DND-41 (cell line): ENCODE data around the gene CHST10.

Source experiments
- ATAC-seq: fragments of 200-7000 bp; cut with Tn5 transposase; 3 replicates; pipeline ENCODE4 v1.9.1; 2021; ENCODE audit warnings: low read depth; ENCODE audit not compliant: insufficient read depth
- DNase-seq: peaks from one replicate; pipeline ENCODE4 v3.0.0-alpha.2; 2020
- H2AFZ ChIP-seq: 2 replicates; pipeline ENCODE4 v1.6.0; 2012; ENCODE audit warnings: low read depth, low read length
- H3K27ac ChIP-seq: 2 replicates; pipeline ENCODE4 v1.5.1; 2012; ENCODE audit warnings: low read length, inconsistent platforms
- H3K27me3 ChIP-seq: fragments of 200-600 bp; sonication (generic); 2 replicates; pipeline ENCODE4 v1.6.0; 2012; ENCODE audit warnings: low read length, mild to moderate bottlenecking, inconsistent platforms; ENCODE audit not compliant: insufficient read depth, poor library complexity
- H3K36me3 ChIP-seq: 2 replicates; pipeline ENCODE4 v1.5.1; 2012; ENCODE audit warnings: low read length, inconsistent platforms; ENCODE audit not compliant: insufficient read depth
- H3K4me1 ChIP-seq: 2 replicates; pipeline ENCODE4 v1.5.1; 2012; ENCODE audit warnings: mild to moderate bottlenecking, low read length; ENCODE audit not compliant: insufficient read depth
- H3K4me2 ChIP-seq: 2 replicates; pipeline ENCODE4 v1.6.0; 2012; ENCODE audit warnings: mild to moderate bottlenecking, moderate library complexity, low read length, inconsistent platforms; ENCODE audit not compliant: insufficient read depth
- H3K4me3 ChIP-seq, 2 experiments: fragments of 200-600 bp in 1 of 2; shearing (Covaris generic) in 1 of 2; 2 replicates each; pipeline ENCODE4 v1.5.1; 2012 to 2016; ENCODE audit warnings: inconsistent platforms in 2 of 2, low read length in 2 of 2, mild to moderate bottlenecking in 2 of 2, low read depth in 1 of 2, moderate library complexity in 1 of 2
- H3K79me2 ChIP-seq: 2 replicates; pipeline ENCODE4 v1.6.0; 2012; ENCODE audit warnings: low read length, inconsistent platforms; ENCODE audit not compliant: insufficient read depth
- H3K9ac ChIP-seq: 2 replicates; pipeline ENCODE4 v1.6.0; 2012; ENCODE audit warnings: low read depth, mild to moderate bottlenecking, inconsistent platforms, low read length, moderate library complexity
- H3K9me3 ChIP-seq: 2 replicates; pipeline ENCODE4 v1.5.1; 2012; ENCODE audit warnings: low read length, moderate library complexity, mild to moderate bottlenecking, inconsistent platforms; ENCODE audit not compliant: insufficient read depth, severe bottlenecking
- H4K20me1 ChIP-seq: 2 replicates; pipeline ENCODE4 v1.6.0; 2012; ENCODE audit warnings: low read length; ENCODE audit not compliant: insufficient read depth
- EZH2 ChIP-seq: IDR thresholded peaks from 3 replicates; pipeline ENCODE4 v1.6.1; 2012; ENCODE audit warnings: borderline replicate concordance, low read depth, mild to moderate bottlenecking, moderate library complexity, low read length, inconsistent platforms; ENCODE audit not compliant: severe bottlenecking
- TF ChIP-seq, protein P1 (sequence below): IDR thresholded peaks from 2 replicates; pipeline ENCODE4 v1.5.1; 2012; ENCODE audit warnings: borderline replicate concordance, low read length, moderate library complexity, mild to moderate bottlenecking; ENCODE audit not compliant: poor library complexity, severe bottlenecking; ENCODE audit errors: extremely low read depth

Gene CHST10

DNA sequence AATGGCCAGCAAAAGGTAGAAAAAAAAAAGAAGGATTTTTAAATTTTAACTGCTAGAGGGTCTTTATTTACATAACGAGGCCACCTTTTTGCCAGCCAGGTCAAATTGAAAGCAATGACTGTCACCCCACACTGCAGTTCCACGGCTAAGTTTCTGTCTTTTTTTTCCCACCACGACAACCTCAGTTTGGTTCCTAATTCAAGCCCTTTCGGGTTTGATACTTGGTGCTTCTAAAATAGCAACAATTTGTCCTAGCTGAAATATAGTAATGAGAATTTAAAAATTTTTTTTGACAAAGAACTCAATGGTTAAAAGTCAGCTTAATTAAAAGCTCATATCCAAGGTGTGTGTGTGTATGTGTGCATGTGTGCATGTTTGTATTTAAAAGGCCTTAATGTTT lies 36.4 kb upstream of the CHST10 start:
- no peak overlapping the region for H3K4me3 ChIP-seq
- no peaks in the 10 kb centered on the region for H3K4me1 ChIP-seq
- no peaks in the 10 kb centered on the region for H4K20me1 ChIP-seq
- TF ChIP-seq, protein P1, sequence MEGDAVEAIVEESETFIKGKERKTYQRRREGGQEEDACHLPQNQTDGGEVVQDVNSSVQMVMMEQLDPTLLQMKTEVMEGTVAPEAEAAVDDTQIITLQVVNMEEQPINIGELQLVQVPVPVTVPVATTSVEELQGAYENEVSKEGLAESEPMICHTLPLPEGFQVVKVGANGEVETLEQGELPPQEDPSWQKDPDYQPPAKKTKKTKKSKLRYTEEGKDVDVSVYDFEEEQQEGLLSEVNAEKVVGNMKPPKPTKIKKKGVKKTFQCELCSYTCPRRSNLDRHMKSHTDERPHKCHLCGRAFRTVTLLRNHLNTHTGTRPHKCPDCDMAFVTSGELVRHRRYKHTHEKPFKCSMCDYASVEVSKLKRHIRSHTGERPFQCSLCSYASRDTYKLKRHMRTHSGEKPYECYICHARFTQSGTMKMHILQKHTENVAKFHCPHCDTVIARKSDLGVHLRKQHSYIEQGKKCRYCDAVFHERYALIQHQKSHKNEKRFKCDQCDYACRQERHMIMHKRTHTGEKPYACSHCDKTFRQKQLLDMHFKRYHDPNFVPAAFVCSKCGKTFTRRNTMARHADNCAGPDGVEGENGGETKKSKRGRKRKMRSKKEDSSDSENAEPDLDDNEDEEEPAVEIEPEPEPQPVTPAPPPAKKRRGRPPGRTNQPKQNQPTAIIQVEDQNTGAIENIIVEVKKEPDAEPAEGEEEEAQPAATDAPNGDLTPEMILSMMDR, result no peak
- TF ChIP-seq EZH2, result no peak
- H3K27me3 ChIP-seq, result no peaks in the 10 kb centered on the region
- no peak overlapping the region for H3K4me2 ChIP-seq
- no peak overlapping the region for H3K27ac ChIP-seq
- H3K9me3 ChIP-seq, result peaks cover 31% of the 10 kb centered on the region
- no peak overlapping the region for H2AFZ ChIP-seq
- DNase-seq, result no peak
- H3K9ac ChIP-seq, result no peak overlapping the region
- ATAC-seq, result no peak
- H3K36me3 ChIP-seq, result no peaks in the 10 kb centered on the region
- no peaks in the 10 kb centered on the region for H3K79me2 ChIP-seq

DNA sequence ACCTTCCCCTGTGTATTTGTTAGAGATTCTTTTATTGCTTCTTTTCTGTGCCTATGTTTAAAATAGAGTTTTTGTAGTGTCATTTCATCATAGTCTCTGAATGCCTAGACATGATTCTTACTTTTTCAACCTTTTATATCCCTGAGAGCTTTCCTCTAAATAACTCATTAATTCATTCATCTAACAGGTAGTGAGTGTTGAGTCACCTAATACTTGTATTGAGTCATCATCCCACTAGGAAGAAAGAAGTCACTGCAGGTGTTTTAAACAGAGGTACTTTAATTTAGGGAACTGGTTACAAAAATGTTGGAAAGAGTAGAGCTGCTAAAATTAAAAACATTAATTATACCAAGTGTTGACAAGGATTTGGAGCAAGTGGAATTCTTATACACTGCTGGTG lies 34.3 kb upstream of the CHST10 start:
- H3K4me3 ChIP-seq, result no peak overlapping the region
- no peaks in the 10 kb centered on the region for H3K79me2 ChIP-seq
- no peak overlapping the region for H3K9ac ChIP-seq
- no peaks in the 10 kb centered on the region for H3K4me1 ChIP-seq
- H3K4me2 ChIP-seq, result no peak overlapping the region
- H3K36me3 ChIP-seq, result no peaks in the 10 kb centered on the region
- H2AFZ ChIP-seq, result no peak overlapping the region
- no peaks in the 10 kb centered on the region for H4K20me1 ChIP-seq
- H3K27ac ChIP-seq, result no peak overlapping the region
- DNase-seq (no peak), ATAC-seq (no peak)
- peaks cover 3% of the 10 kb centered on the region for H3K27me3 ChIP-seq
- TF ChIP-seq, protein P1, result no peak
- TF ChIP-seq EZH2, result no peak
- peaks cover 14% of the 10 kb centered on the region for H3K9me3 ChIP-seq

DNA sequence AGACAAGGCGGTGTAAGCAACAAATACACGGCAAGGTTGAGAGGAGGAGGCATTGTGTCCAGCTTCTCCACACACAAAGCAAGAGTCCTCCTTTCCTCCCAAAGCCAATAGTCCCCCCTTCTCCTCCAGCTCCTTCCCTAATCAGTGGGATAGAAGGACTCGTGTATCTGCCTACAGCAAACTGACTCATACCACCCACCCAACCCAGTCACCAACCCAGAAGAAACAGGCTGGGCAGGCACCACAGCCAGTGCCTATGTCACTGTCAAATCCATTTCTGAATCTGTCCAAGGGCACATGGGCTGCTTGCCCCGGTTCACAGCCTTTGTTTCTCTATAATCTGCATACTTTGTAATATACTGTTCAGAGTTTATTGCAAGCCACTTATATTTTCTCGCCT lies 33.6 kb upstream of the CHST10 start:
- Histone ChIP-seq H3K27ac (no peak overlapping the region), H3K4me2 (no peak overlapping the region), H3K4me3 (no peak overlapping the region), H3K9me3 (peaks cover 10% of the 10 kb centered on the region), H2AFZ (no peak overlapping the region), H3K9ac (no peak overlapping the region), H3K4me1 (no peaks in the 10 kb centered on the region), H4K20me1 (no peaks in the 10 kb centered on the region), H3K36me3 (no peaks in the 10 kb centered on the region), H3K79me2 (no peaks in the 10 kb centered on the region), H3K27me3 (peaks cover 3% of the 10 kb centered on the region)
- DNase-seq, result no peak
- TF ChIP-seq, protein P1, result no peak
- no peak for TF ChIP-seq EZH2
- no peak for ATAC-seq

DNA sequence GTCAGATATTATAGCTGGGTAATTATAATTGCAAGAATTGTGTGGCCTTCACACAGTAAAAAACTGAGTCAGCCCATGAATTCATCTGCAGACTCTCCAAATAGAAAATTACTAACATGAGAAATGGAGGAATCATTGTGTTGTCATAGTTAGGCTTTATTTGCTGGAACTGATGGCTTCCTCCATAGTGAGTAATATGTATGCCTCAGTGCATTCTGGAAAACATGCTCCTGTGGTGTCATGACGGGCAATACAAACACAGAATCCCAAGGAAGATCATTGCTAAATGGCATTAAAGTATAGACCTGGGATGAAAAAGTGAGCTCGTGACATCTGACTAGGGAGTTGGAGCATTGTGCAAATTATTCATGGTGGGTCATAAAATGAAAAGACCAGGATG lies 29.2 kb upstream of the CHST10 start:
- Histone ChIP-seq H3K4me2 (no peak overlapping the region), H2AFZ (no peak overlapping the region), H3K9ac (no peak overlapping the region), H3K79me2 (no peaks in the 10 kb centered on the region), H3K36me3 (no peaks in the 10 kb centered on the region), H3K27ac (no peak overlapping the region), H3K9me3 (peaks cover 2% of the 10 kb centered on the region), H4K20me1 (no peaks in the 10 kb centered on the region), H3K27me3 (peaks cover 3% of the 10 kb centered on the region), H3K4me3 (no peak overlapping the region), H3K4me1 (no peaks in the 10 kb centered on the region)
- DNase-seq (no peak), ATAC-seq (no peak)
- TF ChIP-seq, protein P1, result no peak
